ENCODE measurements around the gene CHRND. TPM values are rescaled to one million over a fixed set of nuclear protein-coding genes. Genes with fewer than 3 reads are reported as not detected.

Gene CHRND
- total RNA-seq, 2 donors from 2014 or later, result not detected

DNA sequence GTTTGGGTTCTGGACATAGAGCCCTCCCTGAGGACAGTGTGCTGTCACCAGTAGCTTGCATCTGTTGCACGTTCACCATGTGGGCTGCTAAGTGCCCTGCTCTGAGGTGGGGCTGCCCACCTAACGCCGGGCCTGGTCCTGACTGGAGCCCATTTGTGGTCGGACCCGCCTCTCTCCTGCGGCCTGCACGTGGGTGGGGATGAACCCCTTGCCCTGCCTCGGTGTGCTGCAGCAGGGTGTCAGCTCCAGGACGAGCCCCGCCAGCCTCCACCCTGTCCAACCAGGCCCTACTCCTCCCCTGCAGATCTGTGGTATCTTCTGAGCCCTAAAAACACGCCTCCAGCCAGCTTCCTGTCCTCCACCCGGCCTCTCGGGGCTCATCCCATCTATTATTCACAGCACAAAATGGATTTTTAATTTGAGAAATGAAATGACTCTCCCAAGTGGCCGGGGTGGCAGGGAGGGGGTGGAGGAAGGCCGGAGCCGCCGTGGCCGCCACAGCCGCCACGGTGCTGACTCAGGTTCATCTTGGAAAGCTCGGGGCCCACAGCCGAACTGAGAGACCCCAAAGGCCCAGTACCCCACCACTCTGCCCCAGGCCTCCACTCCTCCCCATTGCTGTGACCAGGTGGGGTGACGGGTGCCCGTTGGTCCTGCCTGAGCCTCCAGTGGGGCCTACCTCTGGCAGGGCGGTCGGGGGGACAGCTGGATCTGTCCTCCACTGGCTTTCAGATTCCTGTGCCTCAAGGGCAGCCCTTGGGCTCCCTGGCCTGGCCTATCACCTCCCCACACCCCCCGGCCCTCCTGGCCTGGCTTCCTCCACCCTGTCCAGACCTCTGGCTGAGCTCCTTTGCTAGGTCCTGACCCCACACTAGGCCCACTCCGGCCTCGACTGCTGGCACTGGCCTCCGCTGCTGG, 35.5 kb upstream of the CHRND start:
- Histone ChIP-seq H3K27ac (no peak overlapping the region), H3K36me3 (no peaks in the 10 kb centered on the region), H3K27me3 (peaks cover 30% of the 10 kb centered on the region), H3K4me1 (no peaks in the 10 kb centered on the region), H3K9me3 (no peaks in the 10 kb centered on the region), H3K4me3 (no peak overlapping the region), H3K9ac (ENCODE audit: low read depth in 2 of 2, low read length in 2 of 2) (no peak overlapping the region)
- TF ChIP-seq, protein P1, sequence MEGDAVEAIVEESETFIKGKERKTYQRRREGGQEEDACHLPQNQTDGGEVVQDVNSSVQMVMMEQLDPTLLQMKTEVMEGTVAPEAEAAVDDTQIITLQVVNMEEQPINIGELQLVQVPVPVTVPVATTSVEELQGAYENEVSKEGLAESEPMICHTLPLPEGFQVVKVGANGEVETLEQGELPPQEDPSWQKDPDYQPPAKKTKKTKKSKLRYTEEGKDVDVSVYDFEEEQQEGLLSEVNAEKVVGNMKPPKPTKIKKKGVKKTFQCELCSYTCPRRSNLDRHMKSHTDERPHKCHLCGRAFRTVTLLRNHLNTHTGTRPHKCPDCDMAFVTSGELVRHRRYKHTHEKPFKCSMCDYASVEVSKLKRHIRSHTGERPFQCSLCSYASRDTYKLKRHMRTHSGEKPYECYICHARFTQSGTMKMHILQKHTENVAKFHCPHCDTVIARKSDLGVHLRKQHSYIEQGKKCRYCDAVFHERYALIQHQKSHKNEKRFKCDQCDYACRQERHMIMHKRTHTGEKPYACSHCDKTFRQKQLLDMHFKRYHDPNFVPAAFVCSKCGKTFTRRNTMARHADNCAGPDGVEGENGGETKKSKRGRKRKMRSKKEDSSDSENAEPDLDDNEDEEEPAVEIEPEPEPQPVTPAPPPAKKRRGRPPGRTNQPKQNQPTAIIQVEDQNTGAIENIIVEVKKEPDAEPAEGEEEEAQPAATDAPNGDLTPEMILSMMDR (IDR thresholded peaks at IDR 0.05), result no peak
- intact Hi-C loops (cut with DNase I), result no loop called here
- DNase-seq, result no peak

DNA sequence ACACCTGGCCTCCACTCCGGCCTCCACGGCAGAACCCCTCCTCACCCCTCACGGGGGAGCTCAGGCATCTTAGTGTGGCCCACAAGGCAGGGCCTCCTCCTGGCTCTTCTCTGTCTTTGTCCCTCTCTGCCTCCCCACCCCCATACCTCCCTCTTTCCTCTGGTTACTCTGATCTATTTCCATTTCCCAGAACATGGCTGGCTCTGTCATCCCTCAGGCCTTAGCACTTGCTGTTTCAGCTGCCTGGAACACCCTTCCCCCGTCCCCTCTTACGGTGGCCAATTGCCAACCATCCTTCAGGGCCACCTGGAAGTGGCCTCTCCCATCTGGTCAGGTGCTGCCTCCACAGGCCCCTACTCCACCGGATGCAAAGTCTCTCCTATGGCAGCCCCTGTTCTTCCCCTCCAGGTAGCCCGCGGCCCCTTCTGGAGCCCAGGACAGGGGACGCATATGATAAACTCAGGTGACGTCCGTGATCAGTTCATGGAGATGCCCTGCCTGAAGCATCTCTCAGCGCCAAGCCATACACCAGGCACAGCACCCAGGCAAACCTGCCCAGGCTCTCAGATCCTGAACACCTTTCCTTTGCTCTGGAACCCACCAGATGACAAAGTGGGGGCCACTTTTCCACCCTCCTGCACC, 34.7 kb upstream of the CHRND start:
- no peak overlapping the region for H3K27ac ChIP-seq
- peaks cover 22% of the 10 kb centered on the region for H3K27me3 ChIP-seq
- no peak for DNase-seq
- no peak overlapping the region for H3K9ac ChIP-seq (ENCODE audit: low read depth in 2 of 2, low read length in 2 of 2)
- no peaks in the 10 kb centered on the region for H3K36me3 ChIP-seq
- no peaks in the 10 kb centered on the region for H3K9me3 ChIP-seq
- no peaks in the 10 kb centered on the region for H3K4me1 ChIP-seq
- intact Hi-C loops (cut with DNase I), result no loop called here
- TF ChIP-seq, protein P1 (IDR thresholded peaks at IDR 0.05), result no peak
- H3K4me3 ChIP-seq, result no peak overlapping the region

- Histone ChIP-seq H3K27ac (no peak overlapping the region), H3K4me1 (no peaks in the 10 kb centered on the region), H3K4me3 (no peak overlapping the region), H3K9me3 (no peaks in the 10 kb centered on the region), H3K36me3 (no peaks in the 10 kb centered on the region), H3K9ac (ENCODE audit: low read depth in 2 of 2, low read length in 2 of 2) (no peak overlapping the region), H3K27me3 (peaks cover 11% of the 10 kb centered on the region)
- TF ChIP-seq, protein P1 (IDR thresholded peaks at IDR 0.05), result no peak
- DNase-seq, result no peak
- intact Hi-C loops (cut with DNase I), result no loop called here
Measured at GRCh38 chr2:232492236-232492848, 33.6 kb upstream of the CHRND start.

DNA sequence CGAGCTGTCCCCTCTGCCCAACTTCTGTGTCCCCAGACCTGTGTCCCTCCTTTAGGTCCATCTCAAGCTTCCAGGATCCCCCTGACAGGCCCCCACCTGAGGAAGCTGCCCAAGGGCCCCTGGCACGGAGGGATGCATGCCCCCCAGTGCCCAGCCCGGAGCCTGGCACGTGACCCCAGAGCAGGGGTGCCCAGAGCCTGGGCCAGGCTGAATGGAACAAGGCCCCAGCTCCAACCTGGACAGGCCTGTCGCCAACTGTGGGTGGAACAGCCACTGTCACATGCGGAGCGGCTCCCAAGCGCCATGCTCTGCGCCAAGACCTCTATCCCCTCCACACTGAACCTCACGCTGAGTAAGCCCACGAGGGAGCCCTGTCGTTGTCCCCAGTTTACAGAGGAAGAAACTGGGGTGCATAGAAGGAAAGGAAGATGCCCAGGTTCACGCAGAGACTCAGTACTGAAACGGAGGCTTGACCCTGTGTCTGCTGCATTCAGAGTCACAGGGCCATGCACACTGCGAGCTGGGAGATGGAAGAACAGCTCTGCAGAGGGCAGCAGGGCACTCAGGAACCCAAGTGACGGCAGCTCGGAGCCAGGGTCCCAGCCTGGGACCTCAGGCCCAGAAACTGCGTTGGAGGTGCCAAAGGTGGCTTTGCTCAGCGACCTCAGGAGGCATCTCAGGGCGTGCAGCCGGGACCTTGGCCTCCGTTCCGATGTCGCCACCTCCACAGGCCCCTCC, 32.8 kb upstream of the CHRND start:
- Histone ChIP-seq H3K4me1 (no peaks in the 10 kb centered on the region), H3K4me3 (no peak overlapping the region), H3K27me3 (peaks cover 6% of the 10 kb centered on the region), H3K9me3 (no peaks in the 10 kb centered on the region), H3K27ac (no peak overlapping the region), H3K36me3 (no peaks in the 10 kb centered on the region), H3K9ac (ENCODE audit: low read depth in 2 of 2, low read length in 2 of 2) (no peak overlapping the region)
- no peak for DNase-seq
- intact Hi-C loops (cut with DNase I), result no loop called here
- TF ChIP-seq, protein P1 (IDR thresholded peaks at IDR 0.05), result no peak

Measured in colonic mucosa (tissue), 4 donors.